ENCODE data around the gene S100A3. TPM values are rescaled to one million over a fixed set of nuclear protein-coding genes. Genes with fewer than 3 reads are reported as not detected.

Gene S100A3
- total RNA-seq: 2.0 and 3.7 TPM in 2 replicates

DNA sequence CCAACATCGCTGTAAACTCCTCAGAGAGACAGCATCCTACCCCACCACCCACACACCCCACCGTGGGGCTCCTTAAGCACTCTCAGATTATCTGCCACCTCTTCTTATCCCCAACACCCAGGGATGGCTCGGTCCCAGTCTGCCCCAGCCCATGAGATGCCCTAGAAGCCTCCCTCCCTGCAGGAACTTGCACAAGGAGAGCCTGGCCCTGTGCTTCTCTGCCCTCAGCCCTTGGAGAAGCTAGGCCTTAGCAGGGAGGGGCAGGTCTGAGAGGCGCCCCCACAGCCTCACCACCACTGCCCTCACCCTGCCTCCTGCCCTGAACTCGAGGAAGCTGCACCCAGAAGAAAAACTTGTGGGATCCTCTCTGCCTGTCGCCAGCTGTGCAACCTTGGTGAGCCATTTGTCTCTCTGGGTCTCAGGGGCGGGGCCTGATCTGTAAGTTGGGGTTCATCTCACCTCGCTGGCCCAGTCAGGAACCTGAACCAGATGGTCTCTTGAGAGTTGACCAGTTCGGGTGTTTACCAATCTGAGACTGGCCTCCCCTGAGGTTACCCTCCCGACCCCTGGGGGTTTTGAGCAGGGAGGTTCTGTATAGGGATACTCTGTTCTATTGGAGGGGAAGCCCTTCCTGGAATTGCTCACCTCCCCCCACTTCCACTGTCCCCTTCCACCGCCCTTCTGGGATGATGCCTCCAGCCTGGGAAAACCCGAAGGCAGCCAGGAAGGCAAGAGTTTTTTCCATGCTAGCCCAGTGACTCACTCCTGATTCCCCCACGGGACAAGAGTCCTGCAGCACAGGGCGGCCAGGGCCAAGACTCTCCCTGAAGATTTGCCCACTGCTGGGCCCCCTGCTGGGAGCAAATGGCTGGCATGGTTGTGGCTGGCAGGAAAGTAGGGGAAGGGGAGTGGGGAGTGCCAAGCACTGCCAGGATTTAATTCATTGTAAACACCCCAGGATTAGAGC is at the start of gene S100A3:
TSS of gene S100A3 (minus strand) at position 537 of the 967 bp plus-strand sequence. CDS start 773 bp downstream, outside the sequence.

DNA sequence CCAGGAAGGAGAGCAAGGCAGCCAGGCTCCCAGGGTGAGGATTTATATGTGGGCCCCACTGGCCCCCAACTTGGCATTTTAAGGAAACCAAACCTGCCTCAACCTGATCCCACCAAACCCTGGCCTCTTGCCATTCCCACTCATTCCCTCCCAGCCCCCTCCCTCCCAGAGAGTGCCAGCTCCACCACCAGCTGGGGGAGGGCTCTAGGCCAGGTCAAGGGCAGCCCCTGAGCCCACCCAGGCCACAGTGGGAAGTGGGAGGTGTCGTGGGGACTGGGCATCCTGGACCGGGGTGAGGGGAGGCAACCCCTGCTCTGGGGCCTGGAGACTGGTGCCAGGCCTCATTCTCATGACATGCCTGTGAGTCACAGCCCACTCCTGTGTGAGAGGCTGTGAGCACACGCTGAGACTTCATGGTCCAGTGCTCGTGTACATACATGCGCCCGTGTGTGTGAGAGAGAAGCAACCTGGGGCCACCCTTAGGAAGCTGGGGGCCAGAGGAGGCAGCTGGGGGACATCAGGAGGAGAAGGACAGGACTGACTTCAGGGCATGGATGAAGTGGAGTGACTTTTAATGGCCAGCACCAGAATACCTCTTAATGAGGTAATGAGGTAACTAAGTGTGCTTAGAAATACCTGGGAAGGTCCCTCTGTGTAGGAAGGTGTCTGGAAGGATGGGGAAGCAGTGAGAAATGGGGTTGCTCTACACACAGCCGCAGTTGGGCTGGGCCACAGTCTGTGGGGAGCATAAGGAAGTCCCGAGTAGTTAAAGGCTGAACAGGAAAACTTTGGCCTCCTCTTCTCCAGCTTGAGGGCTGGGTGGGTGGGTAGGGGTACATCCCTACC is 16.7 kb upstream of the S100A3 start, which contains the start of gene S100A2:
TSS of gene S100A2 (minus strand) at position 316 of the 846 bp plus-strand sequence. CDS start 1,967 bp downstream, outside the sequence.

DNA sequence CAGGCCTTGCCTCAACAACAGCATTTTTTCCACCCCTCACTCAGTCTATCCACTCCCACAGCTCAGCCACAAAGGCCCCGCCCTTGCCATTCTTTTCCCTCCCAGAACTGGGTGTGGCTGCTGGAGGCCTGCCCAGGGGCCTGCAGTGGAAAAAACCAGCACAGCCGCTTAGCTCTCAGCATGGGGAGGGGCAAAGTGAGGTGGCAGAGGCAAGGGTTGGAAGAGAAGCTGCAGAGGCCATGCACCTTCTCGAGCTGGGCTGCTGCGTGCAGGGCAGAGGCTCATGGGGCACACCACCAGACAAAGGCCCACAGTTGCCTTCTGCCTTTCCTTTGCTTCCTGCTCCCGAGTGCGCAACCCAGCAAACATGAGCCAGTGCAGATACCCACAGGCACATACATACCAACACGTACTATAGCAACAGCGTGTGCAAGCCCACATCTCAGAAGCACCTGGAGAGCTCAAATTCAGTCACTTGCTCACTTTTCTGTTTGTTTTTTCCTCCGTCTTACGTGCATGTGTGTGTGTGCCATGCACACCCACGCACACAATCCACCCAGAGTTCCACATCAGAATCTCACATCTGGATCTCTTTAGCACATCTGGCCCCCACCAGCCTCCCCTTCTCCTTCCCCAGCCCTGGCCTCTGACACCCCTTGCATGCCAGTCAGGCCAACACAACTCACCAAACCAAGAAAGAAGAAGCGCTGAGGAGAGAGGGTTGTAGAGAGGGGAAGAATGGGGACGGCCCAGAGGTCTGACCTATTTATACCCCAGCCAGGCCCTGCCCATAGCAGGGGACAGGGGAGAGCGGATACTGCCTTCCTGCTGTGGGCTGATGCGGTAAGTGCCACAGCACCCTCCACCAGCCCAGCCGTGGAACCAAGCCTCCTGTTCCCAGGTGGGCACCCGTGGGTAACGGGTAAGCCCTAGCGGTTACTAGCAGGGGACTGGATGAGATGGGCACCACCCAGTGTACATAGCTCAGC is 3.7 kb downstream of the S100A3 start, which contains the start of gene S100A4:
TSS of gene S100A4 (minus strand) at position 740 of the 989 bp plus-strand sequence. CDS start 1,012 bp downstream, outside the sequence.

GRCh38 chr1:153540394-153541361 is 8.4 kb downstream of the S100A3 start, which contains the start of gene S100A5:
TSS of gene S100A5 (minus strand) at chr1:153540934. CDS start at chr1:153540191, 743 bp downstream.

GRCh38 chr1:153535242-153536011 is 13.6 kb downstream of the S100A3 start, which contains the start of gene S100A6:
TSS of gene S100A6 (minus strand) at chr1:153535991. CDS start at chr1:153535339, 652 bp downstream.

Other genes starting within 250 kb of the S100A3 start
- gene PGLYRP3, start 236.3 kb downstream of the S100A3 start, total RNA-seq: not detected in 2 replicates
- not detected in 2 replicates for gene PGLYRP4, start 200.4 kb downstream of the S100A3 start, total RNA-seq
- gene S100A9, start 191.4 kb downstream of the S100A3 start, total RNA-seq: not detected in 2 replicates
- not detected in 2 replicates for gene S100A12, start 173.6 kb downstream of the S100A3 start, total RNA-seq
- not detected in 2 replicates for gene S100A8, start 158.2 kb downstream of the S100A3 start, total RNA-seq
- not detected in 2 replicates for gene S100A7A, start 132.7 kb downstream of the S100A3 start, total RNA-seq
- gene S100A7, start 88.6 kb downstream of the S100A3 start, total RNA-seq: not detected in 2 replicates
- gene S100A6, start 13.3 kb downstream of the S100A3 start, total RNA-seq: 723 and 917 TPM in 2 replicates
- gene S100A5, start 8.3 kb downstream of the S100A3 start, total RNA-seq: not detected in 2 replicates
- 164 and 276 TPM in 2 replicates for gene S100A4, start 3.5 kb downstream of the S100A3 start, total RNA-seq
- 2.9 and 3.1 TPM in 2 replicates for gene S100A2, start 16.6 kb upstream of the S100A3 start, total RNA-seq
- 128 and 138 TPM in 2 replicates for gene S100A16, start 63.9 kb upstream of the S100A3 start, total RNA-seq
- not detected in 2 replicates for gene S100A14, start 67.1 kb upstream of the S100A3 start, total RNA-seq
- 99.6 and 142 TPM in 2 replicates for gene S100A13, start 78.2 kb upstream of the S100A3 start, total RNA-seq
- 1.7 and 3.5 TPM in 2 replicates for gene S100A1, start 79.2 kb upstream of the S100A3 start, total RNA-seq
- 38.4 and 41.4 TPM in 2 replicates for gene CHTOP, start 84.8 kb upstream of the S100A3 start, total RNA-seq
- gene SNAPIN, start 109.4 kb upstream of the S100A3 start, total RNA-seq: 44.4 and 53.4 TPM in 2 replicates
- gene ILF2, start 121.7 kb upstream of the S100A3 start, total RNA-seq: 165 and 169 TPM in 2 replicates
- gene NPR1, start 129.4 kb upstream of the S100A3 start, total RNA-seq: under 0.01 and 0.13 TPM in 2 replicates
- gene INTS3, start 178.8 kb upstream of the S100A3 start, total RNA-seq: 40.5 and 43.0 TPM in 2 replicates
- 8.2 and 11.9 TPM in 2 replicates for gene SLC27A3, start 226.1 kb upstream of the S100A3 start, total RNA-seq